HepG2 (cell line): ENCODE data around the gene DPP6. TPM values are rescaled to one million over a fixed set of nuclear protein-coding genes. Genes with fewer than 3 reads are reported as not detected.

Source experiments
- ATAC-seq: fragments of 200-7000 bp; cut with Tn5 transposase; 3 replicates; pipeline ENCODE4 v1.9.1; 2020; ENCODE audit warnings: mild to moderate bottlenecking, moderate library complexity
- BruUV-seq: library from RNA; stranded (reverse); fragments of 400-500 nt; replicated peaks from 2 replicates; lab custom pipeline; 2021; lab: Mats Ljungman, UMichigan
- CTCF ChIA-PET: fragments of 300-600 bp; formaldehyde crosslinking; extraction: SDS; loops from one replicate; lab custom pipeline; 2021; ENCODE audit warnings: low total read pairs, inconsistent platforms, low intra/inter-chr PET ratio; lab: Yijun Ruan, JAX
- POLR2A ChIA-PET: fragments of 350-600 bp; sonication (Branson Sonifier 250); formaldehyde crosslinking; loops from one replicate; lab custom pipeline; 2020; ENCODE audit warnings: antibody characterized with exemption, inconsistent platforms; lab: Yijun Ruan, JAX
- DNase-seq: peaks from one replicate; pipeline ENCODE4 v3.0.0-alpha.2; 2015; ENCODE audit warnings: low spot score
- FAIRE-seq: peaks from 3 replicates; lab custom pipeline; 2011; peaks lifted over from hg19 to GRCh38; lab: Jason Lieb, UNC
- H2AFZ ChIP-seq: one replicate; pipeline ENCODE4 v1.6.1; 2011; ENCODE audit warnings: low read length, inconsistent platforms
- H3K27ac ChIP-seq: fragments of 300-600 bp; 3 replicates; pipeline ENCODE4 v1.8.0; 2011; ENCODE audit warnings: mixed run types, mild to moderate bottlenecking, mixed read lengths, low read length, inconsistent platforms; ENCODE audit not compliant: insufficient read depth; ENCODE audit errors: extremely low read length
- H3K27me3 ChIP-seq, 2 experiments: fragments of 200-600 bp in 1 of 2; 2 replicates in 1 of 2; 3 replicates in 1 of 2; pipeline versions ENCODE4 v1.6.0 to v1.8.0; 2011; ENCODE audit warnings: low read length in 2 of 2, mild to moderate bottlenecking in 2 of 2, moderate library complexity in 2 of 2, inconsistent platforms in 1 of 2; ENCODE audit not compliant: insufficient read depth in 2 of 2, control insufficient read depth in 1 of 2
- H3K36me3 ChIP-seq, 2 experiments: fragments of 200-600 bp in 1 of 2; replicated peaks in 1 of 2; 2 replicates in 1 of 2; 3 replicates in 1 of 2; pipeline versions ENCODE4 v1.5.1 to v1.8.0; 2011; ENCODE audit warnings: low read length in 2 of 2, inconsistent platforms in 1 of 2; ENCODE audit not compliant: insufficient read depth in 2 of 2, control insufficient read depth in 1 of 2
- H3K4me1 ChIP-seq: 2 replicates; pipeline ENCODE4 v1.5.1; 2012; ENCODE audit warnings: low read length, inconsistent platforms; ENCODE audit not compliant: insufficient read depth
- H3K4me2 ChIP-seq: 2 replicates; pipeline ENCODE4 v1.6.0; 2011; ENCODE audit warnings: low read depth, low read length, inconsistent platforms
- H3K4me3 ChIP-seq, 3 experiments: fragments of 200-600 bp in 1 of 3; sonication (generic), shearing (Covaris generic) in 1 of 3; replicated peaks in 1 of 3; 2 replicates each; pipeline ENCODE4 v1.5.1; 2011 to 2016; ENCODE audit warnings: low read length in 3 of 3, inconsistent platforms in 2 of 3, low read depth in 2 of 3, mild to moderate bottlenecking in 2 of 3, control low read depth in 1 of 3, mixed read lengths in 1 of 3; ENCODE audit not compliant: insufficient read depth in 1 of 3
- H3K79me2 ChIP-seq: one replicate; pipeline ENCODE4 v1.6.1; 2011; ENCODE audit warnings: low read length, inconsistent platforms; ENCODE audit not compliant: insufficient read depth
- H3K9ac ChIP-seq: 2 replicates; pipeline ENCODE4 v1.6.0; 2011; ENCODE audit warnings: mild to moderate bottlenecking, low read depth, low read length, inconsistent platforms; ENCODE audit not compliant: insufficient read depth
- H3K9me3 ChIP-seq: 2 replicates; pipeline ENCODE4 v1.5.1; 2012; ENCODE audit warnings: mild to moderate bottlenecking, low read length
- H4K20me1 ChIP-seq: 2 replicates; pipeline ENCODE4 v1.6.0; 2011; ENCODE audit warnings: inconsistent platforms, mild to moderate bottlenecking, low read length, moderate library complexity; ENCODE audit not compliant: insufficient read depth
- ARNT2 ChIP-seq: sonication (generic); formaldehyde crosslinking; IDR thresholded peaks from 2 replicates; pipeline ENCODE4 v1.8.0; 2022; ENCODE audit warnings: mild to moderate bottlenecking, low read depth, missing genetic modification reagents, moderate library complexity
- FOXC1 ChIP-seq: sonication (generic); formaldehyde crosslinking; IDR thresholded peaks from 2 replicates; pipeline ENCODE4 v1.8.0; 2022; ENCODE audit warnings: mild to moderate bottlenecking, missing genetic modification reagents, borderline replicate concordance
- GABPB1 ChIP-seq: IDR thresholded peaks from 2 replicates; pipeline ENCODE4 v1.6.1; 2016; ENCODE audit warnings: mild to moderate bottlenecking, missing genetic modification reagents, moderate library complexity, missing compliant biosample characterization
- MED13 ChIP-seq: sonication (generic); formaldehyde crosslinking; IDR thresholded peaks from 2 replicates; pipeline ENCODE4 v1.5.0; 2020; ENCODE audit warnings: missing genetic modification reagents
- PAWR ChIP-seq: sonication (generic); formaldehyde crosslinking; IDR thresholded peaks from 2 replicates; pipeline ENCODE4 v1.4.0; 2020; ENCODE audit warnings: missing genetic modification reagents, mild to moderate bottlenecking, borderline replicate concordance
- RBM22 ChIP-seq: fragments of 200-400 bp; formaldehyde crosslinking; optimal IDR thresholded peaks from 2 replicates; pipeline ENCODE3; 2017; ENCODE audit warnings: mild to moderate bottlenecking, low read length, moderate library complexity
- SUZ12 ChIP-seq: fragments of 150-350 bp; IDR thresholded peaks from 2 replicates; pipeline ENCODE4 v1.6.1; 2014; ENCODE audit warnings: low read depth, low read length
- ZFP1 ChIP-seq: IDR thresholded peaks from 2 replicates; pipeline ENCODE4 v1.6.1; 2016
- ZNF547 ChIP-seq: sonication (generic); formaldehyde crosslinking; IDR thresholded peaks from 2 replicates; pipeline ENCODE4 v1.5.1; 2020; ENCODE audit warnings: mild to moderate bottlenecking, missing genetic modification reagents
- ZNF749 ChIP-seq: sonication (generic); formaldehyde crosslinking; IDR thresholded peaks from 2 replicates; pipeline ENCODE4 v1.8.0; 2022; ENCODE audit warnings: mild to moderate bottlenecking, missing genetic modification reagents, moderate library complexity, borderline replicate concordance
- WGBS: methylation state at CpG from one replicate; pipeline ENCODE4 v1.1.6; 2017; ENCODE audit warnings: low lambda C conversion rate; 5-methylcytosine and 5-hydroxymethylcytosine counted together
- in situ Hi-C: cut with HindIII; loops from 2 replicates; pipeline ENCODE4 v1.10.0; 2017; ENCODE audit warnings: low pct_unique_long_range_greater_than_20kb; ENCODE audit not compliant: extremely low pct_ligation_motif_present
- intact Hi-C: fragments of 100-400 bp; cut with micrococcal nuclease; formaldehyde crosslinking; loops from one replicate; pipeline ENCODE4 v1.10.0; 2022; ENCODE audit not compliant: unreplicated experiment
- polyA plus RNA-seq, 8 experiments: library from polyadenylated mRNA; depleted of rRNA in 3 of 8; stranded (reverse) in 7 of 8; unstranded in 1 of 8; fragments of >200 nt; fragmentation: Illumina TruSeq in 4 of 8; extraction: Trizol in 4 of 8; gene quantifications; 2 replicates each; pipeline versions ENCODE4 v1.2.1 to v1.2.3, GENCODE V29; 2011 to 2016; ENCODE audit warnings: low read depth in 4 of 8, missing spikeins in 1 of 8, mixed read lengths in 1 of 8; ENCODE audit not compliant: insufficient read depth in 1 of 8
- total RNA-seq, 5 experiments: library from RNA; depleted of rRNA; stranded (reverse); fragments of >200 nt; fragmentation: Illumina TruSeq; extraction: Trizol; gene quantifications; 2 replicates each; pipeline ENCODE4 v1.2.3, GENCODE V29; 2016; ENCODE audit warnings: low read depth in 1 of 5
- TF ChIP-seq, protein P1 (sequence below): sonication (generic); formaldehyde crosslinking; IDR thresholded peaks from 2 replicates; pipeline ENCODE4 v1.4.0; 2020; ENCODE audit warnings: mild to moderate bottlenecking, missing genetic modification reagents

DPP6 gene
- total and polyA plus RNA-seq, 2 of the 13 experiments (the other 11 are each of a cell fraction or from before 2014, with no cell fraction given), result not detected

DNA sequence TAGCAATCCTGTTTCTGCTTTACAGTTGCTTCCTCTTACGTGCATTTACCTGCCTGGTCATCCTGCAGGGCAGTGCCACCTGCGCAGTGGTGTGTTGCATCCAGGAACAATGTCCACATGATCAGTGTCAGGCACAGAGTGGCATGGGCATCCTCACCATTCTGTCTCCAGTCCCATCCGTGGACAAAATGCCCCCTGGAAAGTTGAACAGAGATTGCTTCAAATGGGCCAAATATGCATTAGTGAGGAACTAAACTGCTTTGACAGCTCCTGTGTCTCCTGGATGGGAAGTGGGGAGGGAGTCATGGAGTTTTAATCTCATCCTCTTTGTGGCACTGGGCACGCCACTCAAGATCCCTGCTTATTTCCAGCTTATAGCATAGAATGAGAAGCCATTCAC is 151.8 kb downstream of the DPP6 start:
- H4K20me1 ChIP-seq, result no peaks in the 10 kb centered on the region
- ATAC-seq (no peak), DNase-seq (no peak), FAIRE-seq (no peak)
- no TSS peak for BruUV-seq
- CTCF ChIA-PET, result no interaction called here
- no peak overlapping the region for H3K4me3 ChIP-seq
- H3K27ac ChIP-seq, result no peak overlapping the region
- no peaks in the 10 kb centered on the region for H3K79me2 ChIP-seq
- H3K36me3 ChIP-seq, result no peaks in the 10 kb centered on the region
- H3K4me2 ChIP-seq, result no peak overlapping the region
- H3K4me1 ChIP-seq, result no peaks in the 10 kb centered on the region
- TF ChIP-seq FOXC1 (CRISPR knock-in tag) (no peak), ZNF547 (CRISPR knock-in tag) (no peak), RBM22 (no peak), SUZ12 (no peak), PAWR (CRISPR knock-in tag) (no peak), ARNT2 (no peak), ZFP1 (CRISPR knock-in tag) (no peak), GABPB1 (CRISPR knock-in tag) (no peak), MED13 (no peak), ZNF749 (no peak)
- TF ChIP-seq, protein P1, sequence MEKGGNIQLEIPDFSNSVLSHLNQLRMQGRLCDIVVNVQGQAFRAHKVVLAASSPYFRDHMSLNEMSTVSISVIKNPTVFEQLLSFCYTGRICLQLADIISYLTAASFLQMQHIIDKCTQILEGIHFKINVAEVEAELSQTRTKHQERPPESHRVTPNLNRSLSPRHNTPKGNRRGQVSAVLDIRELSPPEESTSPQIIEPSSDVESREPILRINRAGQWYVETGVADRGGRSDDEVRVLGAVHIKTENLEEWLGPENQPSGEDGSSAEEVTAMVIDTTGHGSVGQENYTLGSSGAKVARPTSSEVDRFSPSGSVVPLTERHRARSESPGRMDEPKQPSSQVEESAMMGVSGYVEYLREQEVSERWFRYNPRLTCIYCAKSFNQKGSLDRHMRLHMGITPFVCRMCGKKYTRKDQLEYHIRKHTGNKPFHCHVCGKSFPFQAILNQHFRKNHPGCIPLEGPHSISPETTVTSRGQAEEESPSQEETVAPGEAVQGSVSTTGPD (CRISPR knock-in tag), result no peak
- TF ChIP-seq, all 625 proteins: peak for 0
- Histone ChIP-seq H3K9me3 (no peaks in the 10 kb centered on the region), H3K27me3 (peaks cover 0 to 17% of the 10 kb centered on the region in 2 experiments; a peak in 1 of 5 replicates), H3K9ac (no peak overlapping the region), H2AFZ (no peak overlapping the region)
- in situ Hi-C loops (no loop called here), intact Hi-C loops (no loop called here)
- POLR2A ChIA-PET, result no interaction called here
- WGBS, result 0% methylated on average over 2 of the region's 4 CpGs
